Panc1 (cell line): ENCODE data around the gene RNF128.

ENCODE experiments used
- SIN3A ChIP-seq: IDR thresholded peaks from 2 replicates; pipeline ENCODE4 v1.6.1; 2012; ENCODE audit warnings: low read depth, mild to moderate bottlenecking, low read length, moderate library complexity, borderline replicate concordance; ENCODE audit not compliant: insufficient read depth
- TF ChIP-seq, protein P1 (sequence below): fragments of 450-650 bp; IDR thresholded peaks from 2 replicates; pipeline ENCODE4 v1.5.1; 2017; ENCODE audit warnings: mild to moderate bottlenecking

DNA sequence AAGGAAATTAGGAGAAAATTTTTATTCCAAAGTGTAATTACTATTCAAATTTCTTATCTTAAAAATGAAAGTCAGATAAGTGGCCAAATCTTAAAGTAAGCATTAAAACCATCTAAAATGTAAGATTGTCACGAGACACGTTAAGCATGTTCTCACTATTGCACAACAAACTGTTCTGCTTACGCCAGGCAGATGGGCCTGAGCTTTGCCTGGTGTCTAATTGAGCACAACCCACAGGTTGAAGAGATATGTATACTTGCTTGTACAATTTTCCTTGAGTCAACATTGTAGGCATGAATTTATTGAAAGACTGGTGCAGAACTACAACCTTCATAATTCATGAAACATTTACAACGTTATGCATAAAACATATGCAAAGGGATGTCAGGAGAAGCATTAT, 3.9 kb downstream of the RNF128 start:
- TF ChIP-seq, protein P1, sequence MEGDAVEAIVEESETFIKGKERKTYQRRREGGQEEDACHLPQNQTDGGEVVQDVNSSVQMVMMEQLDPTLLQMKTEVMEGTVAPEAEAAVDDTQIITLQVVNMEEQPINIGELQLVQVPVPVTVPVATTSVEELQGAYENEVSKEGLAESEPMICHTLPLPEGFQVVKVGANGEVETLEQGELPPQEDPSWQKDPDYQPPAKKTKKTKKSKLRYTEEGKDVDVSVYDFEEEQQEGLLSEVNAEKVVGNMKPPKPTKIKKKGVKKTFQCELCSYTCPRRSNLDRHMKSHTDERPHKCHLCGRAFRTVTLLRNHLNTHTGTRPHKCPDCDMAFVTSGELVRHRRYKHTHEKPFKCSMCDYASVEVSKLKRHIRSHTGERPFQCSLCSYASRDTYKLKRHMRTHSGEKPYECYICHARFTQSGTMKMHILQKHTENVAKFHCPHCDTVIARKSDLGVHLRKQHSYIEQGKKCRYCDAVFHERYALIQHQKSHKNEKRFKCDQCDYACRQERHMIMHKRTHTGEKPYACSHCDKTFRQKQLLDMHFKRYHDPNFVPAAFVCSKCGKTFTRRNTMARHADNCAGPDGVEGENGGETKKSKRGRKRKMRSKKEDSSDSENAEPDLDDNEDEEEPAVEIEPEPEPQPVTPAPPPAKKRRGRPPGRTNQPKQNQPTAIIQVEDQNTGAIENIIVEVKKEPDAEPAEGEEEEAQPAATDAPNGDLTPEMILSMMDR: no peak
- no peak for TF ChIP-seq SIN3A
